ENCODE results near the gene ANKRD34A.

The ANKRD34A gene

DNA sequence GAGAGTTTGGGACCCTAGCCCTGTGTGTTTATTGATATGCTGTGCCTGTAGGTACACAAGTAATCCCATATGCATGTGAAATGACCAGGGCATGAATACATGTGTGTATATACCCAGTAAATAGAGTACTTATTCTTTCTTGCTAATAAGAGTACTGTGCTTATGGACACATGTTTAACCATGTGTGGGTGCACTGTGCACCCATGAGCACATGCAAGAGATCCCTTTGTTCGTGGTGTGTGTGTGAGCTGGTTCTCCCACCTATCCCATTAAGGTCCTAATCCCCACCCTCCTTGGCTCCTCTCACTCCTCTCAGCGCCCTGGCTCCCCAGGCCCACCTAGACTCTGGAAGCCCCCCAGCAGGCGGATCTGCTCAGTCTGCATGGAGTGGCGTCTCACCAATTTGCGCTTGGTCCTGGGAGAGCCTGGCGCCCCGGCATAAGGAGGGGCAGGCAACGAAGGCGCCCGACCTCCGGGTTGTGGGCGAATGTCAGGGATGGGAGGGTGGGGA lies 4.4 kb downstream of the ANKRD34A start:
- TF ChIP-seq, protein P1, sequence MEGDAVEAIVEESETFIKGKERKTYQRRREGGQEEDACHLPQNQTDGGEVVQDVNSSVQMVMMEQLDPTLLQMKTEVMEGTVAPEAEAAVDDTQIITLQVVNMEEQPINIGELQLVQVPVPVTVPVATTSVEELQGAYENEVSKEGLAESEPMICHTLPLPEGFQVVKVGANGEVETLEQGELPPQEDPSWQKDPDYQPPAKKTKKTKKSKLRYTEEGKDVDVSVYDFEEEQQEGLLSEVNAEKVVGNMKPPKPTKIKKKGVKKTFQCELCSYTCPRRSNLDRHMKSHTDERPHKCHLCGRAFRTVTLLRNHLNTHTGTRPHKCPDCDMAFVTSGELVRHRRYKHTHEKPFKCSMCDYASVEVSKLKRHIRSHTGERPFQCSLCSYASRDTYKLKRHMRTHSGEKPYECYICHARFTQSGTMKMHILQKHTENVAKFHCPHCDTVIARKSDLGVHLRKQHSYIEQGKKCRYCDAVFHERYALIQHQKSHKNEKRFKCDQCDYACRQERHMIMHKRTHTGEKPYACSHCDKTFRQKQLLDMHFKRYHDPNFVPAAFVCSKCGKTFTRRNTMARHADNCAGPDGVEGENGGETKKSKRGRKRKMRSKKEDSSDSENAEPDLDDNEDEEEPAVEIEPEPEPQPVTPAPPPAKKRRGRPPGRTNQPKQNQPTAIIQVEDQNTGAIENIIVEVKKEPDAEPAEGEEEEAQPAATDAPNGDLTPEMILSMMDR (IDR thresholded peaks at IDR 0.05): no peak
- DNase-seq (ENCODE audit: low spot score): no peak
- Histone ChIP-seq H3K4me3 (peak overlapping the region; percentile 77), H3K27ac (peak overlapping the region; percentile 83 to 93)

DNA sequence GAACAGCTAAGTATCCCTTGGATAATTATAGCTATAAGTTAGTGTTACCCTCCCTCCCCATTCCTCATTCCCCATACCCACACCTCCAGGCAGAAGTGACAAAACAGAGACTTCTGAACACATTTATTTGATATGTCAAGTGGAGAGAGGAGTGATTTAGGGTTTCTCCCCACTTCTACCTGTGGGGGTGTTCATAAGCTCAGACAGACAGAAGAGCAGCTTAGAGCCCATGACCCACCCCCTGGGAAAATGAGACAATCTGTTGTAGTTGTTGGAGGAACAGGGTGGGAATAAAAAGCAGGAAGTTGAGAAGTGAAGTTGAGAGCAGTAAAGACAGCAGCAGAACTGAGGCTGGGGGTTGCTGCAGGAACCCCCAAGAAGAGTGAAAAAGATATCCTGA lies 5.0 kb downstream of the ANKRD34A start:
- H3K4me3 ChIP-seq: no peak overlapping the region
- TF ChIP-seq, protein P1 (IDR thresholded peaks at IDR 0.05): no peak
- DNase-seq (ENCODE audit: low spot score): no peak
- H3K27ac ChIP-seq: peak overlapping the region in 1 of 2 donors; percentile 93

DNA sequence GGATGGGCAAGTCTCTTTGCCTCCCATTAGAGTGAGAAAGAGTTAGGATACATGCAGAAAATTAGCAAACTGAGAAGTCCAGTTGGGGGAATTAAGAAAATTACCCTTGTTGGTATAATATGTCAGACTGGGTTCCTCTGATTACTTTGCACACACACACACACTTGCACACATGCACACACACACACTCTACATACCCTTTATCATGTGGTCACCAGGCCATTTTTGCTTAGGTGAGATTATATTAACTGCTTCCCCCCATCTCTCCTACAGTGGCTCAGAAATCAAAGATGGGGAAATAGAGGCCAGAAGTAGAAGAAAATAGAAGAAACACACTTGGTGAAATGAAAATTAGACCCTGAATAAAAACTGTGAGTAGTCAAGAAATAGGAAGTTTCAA lies 5.6 kb downstream of the ANKRD34A start:
- peak overlapping the region; percentile 26 to 99 for H3K27ac ChIP-seq
- no peak overlapping the region for H3K4me3 ChIP-seq
- TF ChIP-seq, protein P1 (IDR thresholded peaks at IDR 0.05): no peak
- DNase-seq (ENCODE audit: low spot score): no peak

DNA sequence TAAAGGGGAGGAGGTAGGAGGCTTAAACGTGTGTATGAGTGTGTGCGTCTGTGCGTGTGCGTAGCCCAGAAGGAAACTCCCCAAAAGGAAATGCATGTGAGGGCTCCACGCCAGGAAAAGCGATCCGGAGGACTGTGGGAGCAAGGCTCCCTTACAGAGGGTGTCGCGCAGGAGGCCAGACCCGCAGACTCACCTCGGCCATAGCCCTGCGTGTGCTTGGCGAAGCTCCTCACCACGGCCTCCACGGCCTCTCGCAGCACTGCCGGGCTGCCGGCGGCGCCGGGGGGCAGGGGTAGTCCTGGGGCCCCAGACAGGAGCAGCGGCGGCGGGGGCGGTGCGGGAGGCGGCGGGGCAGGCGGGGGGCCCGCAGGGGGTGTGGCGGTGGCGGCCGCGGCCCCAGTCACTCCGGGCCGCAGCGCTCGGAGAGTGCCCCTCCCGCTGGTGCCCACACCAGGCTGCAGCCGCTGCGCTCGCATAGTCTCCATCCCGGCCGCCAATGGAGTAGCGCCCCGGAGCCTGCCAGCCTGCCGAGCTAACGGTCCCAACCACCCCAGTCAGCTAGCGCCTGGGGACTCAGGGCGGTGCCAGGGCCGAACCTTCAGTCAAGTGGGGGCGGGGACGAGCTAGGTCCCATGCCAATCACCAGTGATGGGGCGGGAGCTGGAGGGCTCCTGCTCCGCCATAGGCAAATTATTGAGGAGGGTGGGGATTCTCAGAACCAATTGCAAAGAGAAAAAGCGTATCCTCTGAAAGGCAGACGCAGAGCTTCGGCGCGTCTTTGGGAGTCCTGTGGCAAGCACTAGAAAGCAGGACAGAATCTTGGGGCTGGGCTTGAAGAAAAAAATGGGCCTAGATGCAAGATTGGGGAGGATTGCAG lies 6.7 kb downstream of the ANKRD34A start, which contains the start of gene LIX1L:
Gene LIX1L (minus strand): TSS at position 575 of the 877 bp plus-strand sequence. CDS start 90 bp downstream, at position 485.
- peak within 1 kb of the TSS; percentile 95 to 99 for H3K27ac ChIP-seq
- peak; percentile 98 for DNase-seq (ENCODE audit: low spot score)
- TF ChIP-seq, protein P1 (IDR thresholded peaks at IDR 0.05): no peak
- peak within 1 kb of the TSS; percentile 93 for H3K4me3 ChIP-seq

DNA sequence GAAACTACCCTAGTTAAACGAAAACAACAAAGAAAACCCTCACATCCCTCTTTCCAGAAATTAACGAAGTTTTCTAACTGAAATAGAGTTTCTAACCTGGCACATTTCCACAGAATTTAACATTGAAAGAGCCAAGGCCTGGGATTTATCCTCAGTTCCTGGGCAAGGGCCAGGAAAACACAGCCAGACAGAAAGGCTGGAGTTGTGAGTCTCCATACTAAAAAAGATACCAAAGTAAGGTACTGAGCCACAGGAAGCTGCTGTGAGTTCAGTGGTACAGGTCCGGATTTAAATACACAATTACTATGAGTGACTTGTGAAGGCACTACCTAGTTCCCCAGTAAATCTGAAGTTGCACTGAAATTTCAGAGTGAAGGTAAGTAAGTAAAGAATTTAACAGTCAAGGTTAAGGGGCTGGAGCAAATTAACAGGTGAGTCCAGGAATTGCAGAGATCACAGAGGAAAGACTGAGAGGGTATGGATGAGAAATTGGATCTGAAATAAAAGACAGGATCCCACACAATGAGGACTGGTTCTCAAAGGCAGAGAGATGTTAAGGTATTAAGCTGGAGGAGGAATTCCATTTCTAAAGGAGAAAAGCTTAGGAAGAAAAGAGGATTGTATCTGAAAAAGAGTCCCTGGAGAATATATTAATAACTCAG lies 7.5 kb downstream of the ANKRD34A start:
- DNase-seq (ENCODE audit: low spot score): no peak
- Histone ChIP-seq H3K4me3 (peak overlapping the region; percentile 93), H3K27ac (peak overlapping the region; percentile 95 to 99)
- TF ChIP-seq, protein P1 (IDR thresholded peaks at IDR 0.05): no peak

DNA sequence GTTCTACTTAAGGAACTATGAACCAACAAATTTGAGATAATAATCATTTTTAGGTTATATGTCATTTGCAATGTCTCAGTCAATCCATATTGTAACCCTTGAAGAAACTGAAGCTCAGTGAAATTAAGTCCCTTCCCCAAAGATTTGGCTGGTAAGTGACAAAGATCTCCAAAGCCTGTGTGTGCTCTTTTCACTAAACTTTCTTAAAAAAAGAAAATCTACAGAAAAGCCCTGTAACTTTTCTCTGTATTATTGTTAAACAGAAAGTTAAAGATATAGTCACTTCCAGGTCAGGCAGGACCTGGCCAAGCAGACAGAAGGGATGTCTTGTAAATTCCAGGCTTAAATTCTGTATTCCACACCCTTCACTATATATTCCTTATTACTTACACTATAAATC lies 8.0 kb downstream of the ANKRD34A start:
- TF ChIP-seq, protein P1 (IDR thresholded peaks at IDR 0.05): no peak
- DNase-seq (ENCODE audit: low spot score): no peak
- peak overlapping the region; percentile 93 for H3K4me3 ChIP-seq
- peak overlapping the region; percentile 95 to 99 for H3K27ac ChIP-seq

Measured in coronary artery (tissue), 2 donors.